GM12878 (cell line): Measurements from ENCODE around the gene OSBP. TPM values are rescaled to one million over a fixed set of nuclear protein-coding genes. Genes with fewer than 3 reads are reported as not detected.
"Not testable (repeated sequence)": the region's sequence is repeated elsewhere in the genome, so short reads cannot be mapped to it uniquely, and the experiment has no call there.

Source experiments
- ATAC-seq: fragments of 200-7000 bp; cut with Tn5 transposase; 3 replicates; pipeline ENCODE4 v1.9.1; 2020; ENCODE audit warnings: mild to moderate bottlenecking, moderate library complexity
- BruUV-seq: library from RNA; stranded (reverse); fragments of 400-500 nt; replicated peaks from 2 replicates; lab custom pipeline; 2021; lab: Mats Ljungman, UMichigan
- CTCF ChIA-PET: fragments of 300-600 bp; sonication (Branson Sonifier 250); formaldehyde crosslinking; extraction: SDS; loops from one replicate; lab custom pipeline; 2021; ENCODE audit warnings: inconsistent platforms; lab: Yijun Ruan, JAX
- POLR2A ChIA-PET: fragments of 350-600 bp; formaldehyde crosslinking; extraction: SDS; loops from one replicate; lab custom pipeline; 2021; ENCODE audit warnings: inconsistent platforms; lab: Charles Lee
- RAD21 ChIA-PET: fragments of 300-600 bp; sonication (Branson Sonifier 250); formaldehyde crosslinking; loops from one replicate; lab custom pipeline; 2023; ENCODE audit warnings: antibody characterized with exemption; ENCODE audit not compliant: unreplicated experiment; lab: Charles Lee
- SMC1A ChIA-PET: fragments of 300-600 bp; sonication (Branson Sonifier 250); formaldehyde crosslinking; loops from one replicate; lab custom pipeline; 2023; ENCODE audit not compliant: unreplicated experiment, uncharacterized antibody; lab: Charles Lee
- DNase-seq: peaks from one replicate; pipeline ENCODE4 v3.0.0-alpha.2; 2011; ENCODE audit warnings: low read depth, low spot score
- FAIRE-seq: peaks from 3 replicates; lab custom pipeline; 2011; peaks lifted over from hg19 to GRCh38; lab: Jason Lieb, UNC
- H2AFZ ChIP-seq: 2 replicates; pipeline ENCODE4 v1.6.0; 2011; ENCODE audit warnings: low read depth, low read length, control low read depth; ENCODE audit not compliant: control insufficient read depth
- H3K27ac ChIP-seq: 2 replicates; pipeline ENCODE4 v1.5.1; 2011; ENCODE audit warnings: control low read depth; ENCODE audit not compliant: control insufficient read depth, insufficient read depth
- H3K27me3 ChIP-seq, 2 experiments: replicated peaks in 1 of 2; 2 replicates each; pipeline versions ENCODE4 v1.6.0 to v1.6.1; 2011; ENCODE audit warnings: low read length in 1 of 2; ENCODE audit not compliant: control insufficient read depth in 2 of 2, insufficient read depth in 2 of 2
- H3K36me3 ChIP-seq, 2 experiments: 2 replicates each; pipeline ENCODE4 v1.5.1; 2011; ENCODE audit warnings: low read length in 1 of 2; ENCODE audit not compliant: control insufficient read depth in 2 of 2, insufficient read depth in 2 of 2
- H3K4me1 ChIP-seq: 2 replicates; pipeline ENCODE4 v1.6.1; 2011; ENCODE audit warnings: mild to moderate bottlenecking, low read length, moderate library complexity, mixed read lengths; ENCODE audit not compliant: control insufficient read depth, insufficient read depth
- H3K4me2 ChIP-seq: 2 replicates; pipeline ENCODE4 v1.6.0; 2011; ENCODE audit warnings: control low read depth; ENCODE audit not compliant: control insufficient read depth, insufficient read depth
- H3K4me3 ChIP-seq: fragments of 200-600 bp; sonication (generic); 2 replicates; pipeline ENCODE4 v1.5.1; 2016
- H3K79me2 ChIP-seq: 2 replicates; pipeline ENCODE4 v1.6.0; 2011; ENCODE audit warnings: low read length; ENCODE audit not compliant: control insufficient read depth, insufficient read depth
- H3K9ac ChIP-seq: 2 replicates; pipeline ENCODE4 v1.8.0; 2011; ENCODE audit warnings: low read length, control low read depth, mixed read lengths; ENCODE audit not compliant: control insufficient read depth, insufficient read depth
- H3K9me3 ChIP-seq: replicated peaks from 3 replicates; pipeline ENCODE4 v1.5.1; 2011; ENCODE audit warnings: mild to moderate bottlenecking, low read length; ENCODE audit not compliant: control insufficient read depth, insufficient read depth
- H4K20me1 ChIP-seq: 2 replicates; pipeline ENCODE4 v1.6.0; 2011; ENCODE audit not compliant: control insufficient read depth, insufficient read depth
- BACH1 ChIP-seq: fragments of 450-650 bp; IDR thresholded peaks from 2 replicates; pipeline ENCODE4 v1.6.1; 2017; ENCODE audit warnings: mild to moderate bottlenecking, borderline replicate concordance
- BRCA1 ChIP-seq: IDR thresholded peaks from 2 replicates; pipeline ENCODE4 v1.6.1; 2011; ENCODE audit warnings: low read depth, low read length, improper control_type of control experiment
- CREM ChIP-seq: IDR thresholded peaks from 2 replicates; pipeline ENCODE4 v1.6.1; 2014; ENCODE audit warnings: antibody characterized with exemption, low read depth
- HDAC2 ChIP-seq: fragments of 200-600 bp; sonication (generic); IDR thresholded peaks from 2 replicates; pipeline ENCODE4 v1.6.1; 2017
- IRF4 ChIP-seq: IDR thresholded peaks from 2 replicates; pipeline ENCODE4 v1.6.1; 2011; ENCODE audit warnings: low read depth, low read length
- MAX ChIP-seq: IDR thresholded peaks from 2 replicates; pipeline ENCODE4 v1.6.1; 2012; ENCODE audit warnings: low read depth, low read length, improper control_type of control experiment
- MTA2 ChIP-seq: fragments of 450-650 bp; IDR thresholded peaks from 2 replicates; pipeline ENCODE4 v1.6.1; 2016; ENCODE audit warnings: low read depth, mild to moderate bottlenecking, moderate library complexity
- MTA3 ChIP-seq: IDR thresholded peaks from 2 replicates; pipeline ENCODE4 v1.6.1; 2012; ENCODE audit warnings: low read length, inconsistent platforms, borderline replicate concordance
- NFIC ChIP-seq: IDR thresholded peaks from 2 replicates; pipeline ENCODE4 v1.6.1; 2012; ENCODE audit warnings: low read depth, mild to moderate bottlenecking, inconsistent platforms, low read length, moderate library complexity
- PBX3 ChIP-seq: IDR thresholded peaks from 2 replicates; pipeline ENCODE4 v1.6.1; 2011; ENCODE audit warnings: mild to moderate bottlenecking, low read depth, low read length, moderate library complexity; ENCODE audit not compliant: insufficient replicate concordance
- RB1 ChIP-seq: fragments of 450-650 bp; formaldehyde crosslinking; IDR thresholded peaks from 2 replicates; pipeline ENCODE4 v1.6.1; 2017; ENCODE audit warnings: mild to moderate bottlenecking, borderline replicate concordance
- SIN3A ChIP-seq: IDR thresholded peaks from 2 replicates; pipeline ENCODE4 v1.6.1; 2012; ENCODE audit warnings: low read depth, low read length, improper control_type of control experiment
- STAT3 ChIP-seq: IDR thresholded peaks from 2 replicates; pipeline ENCODE4 v1.6.1; 2011; ENCODE audit warnings: low read depth, low read length, improper control_type of control experiment
- TARDBP ChIP-seq: IDR thresholded peaks from 2 replicates; pipeline ENCODE4 v1.6.1; 2016; ENCODE audit warnings: borderline replicate concordance
- TCF12 ChIP-seq: IDR thresholded peaks from 2 replicates; pipeline ENCODE4 v1.6.1; 2011; ENCODE audit warnings: low read depth, mild to moderate bottlenecking, low read length
- ZNF274 ChIP-seq: IDR thresholded peaks from one replicate; pipeline ENCODE4 v1.8.0; 2011; ENCODE audit not compliant: insufficient read length, insufficient read depth
- WGBS: methylation state at CpG from one replicate; pipeline ENCODE4 v1.1.6; 2016; ENCODE audit warnings: low lambda C conversion rate; ENCODE audit not compliant: insufficient replicate concordance, insufficient coverage; ENCODE audit errors: missing lambda C conversion rate; 5-methylcytosine and 5-hydroxymethylcytosine counted together
- in situ Hi-C: fragments of 300-500 bp; cut with MboI; formaldehyde crosslinking; loops from 9 replicates; pipeline ENCODE4 v1.14.3; 2018; ENCODE audit warnings: mixed read lengths
- intact Hi-C: fragments of 100-400 bp; cut with micrococcal nuclease; formaldehyde crosslinking; loops from one replicate; pipeline ENCODE4 v1.14.2; 2022; ENCODE audit not compliant: unreplicated experiment
- polyA plus RNA-seq, 11 experiments: library from polyadenylated mRNA; depleted of rRNA in 4 of 11; unstranded in 6 of 11; stranded (reverse) in 5 of 11; fragments of >200 nt; fragmentation: Nextera tagmentation in 4 of 11; fragmentation: Illumina TruSeq in 1 of 11; extraction: Ambion mirVana in 4 of 11; extraction: Trizol in 1 of 11; gene quantifications; 1 replicate in 1 of 11; 2 replicates in 10 of 11; pipeline versions ENCODE4 v1.2.1 to v1.2.3, GENCODE V29; 2011 to 2016; ENCODE audit warnings: inconsistent platforms in 2 of 11, missing spikeins in 2 of 11, low read depth in 1 of 11
- total RNA-seq, 4 experiments: library from RNA; depleted of rRNA in 3 of 4; stranded (reverse); fragments of >200 nt in 3 of 4; fragmentation: Illumina TruSeq in 1 of 4; extraction: Trizol in 1 of 4; gene quantifications; 2 replicates each; pipeline versions ENCODE4 v1.2.1 to v1.2.3, GENCODE V29; 2013 to 2021
- TF ChIP-seq, protein P1 (sequence below): IDR thresholded peaks from 2 replicates; pipeline ENCODE4 v1.6.1; 2011; ENCODE audit warnings: low read depth, low read length, improper control_type of control experiment, borderline replicate concordance
- TF ChIP-seq, protein P2 (sequence below): IDR thresholded peaks from 2 replicates; pipeline ENCODE4 v1.6.1; 2011; ENCODE audit warnings: borderline replicate concordance, low read depth, mild to moderate bottlenecking, moderate library complexity, mixed read lengths, low read length; ENCODE audit not compliant: insufficient read depth; ENCODE audit errors: extremely low read length

The OSBP gene
- total and polyA plus RNA-seq, 10 of the 15 experiments (the other 5 are each of a cell fraction or from before 2014, with no cell fraction given) = 5.9 to 41.2 (median 21.7) TPM

GRCh38 chr11:59544869-59545178 is 70.8 kb downstream of the OSBP start:
- Histone ChIP-seq H3K9ac (no peak overlapping the region), H3K79me2 (no peaks in the 10 kb centered on the region), H3K4me3 (no peak overlapping the region), H3K27ac (no peak overlapping the region), H3K36me3 (no peaks in the 10 kb centered on the region), H3K27me3 (peaks cover 0 to 1% of the 10 kb centered on the region in 2 experiments; a peak in 1 of 4 replicates), H3K4me1 (no peaks in the 10 kb centered on the region), H4K20me1 (no peaks in the 10 kb centered on the region), H3K9me3 (no peaks in the 10 kb centered on the region), H3K4me2 (no peak overlapping the region), H2AFZ (no peak overlapping the region)
- ChIA-PET RAD21 (no interaction called here), SMC1A (no interaction called here), POLR2A (no interaction called here), CTCF (no interaction called here)
- TF ChIP-seq MTA3 (no peak), CREM (no peak), RB1 (no peak), STAT3 (no peak), TARDBP (no peak), SIN3A (no peak), TCF12 (no peak), MAX (no peak), NFIC (no peak), IRF4 (no peak), MTA2 (no peak), PBX3 (no peak), HDAC2 (no peak), BACH1 (no peak), BRCA1 (no peak), ZNF274 (no peak)
- TF ChIP-seq, protein P1, sequence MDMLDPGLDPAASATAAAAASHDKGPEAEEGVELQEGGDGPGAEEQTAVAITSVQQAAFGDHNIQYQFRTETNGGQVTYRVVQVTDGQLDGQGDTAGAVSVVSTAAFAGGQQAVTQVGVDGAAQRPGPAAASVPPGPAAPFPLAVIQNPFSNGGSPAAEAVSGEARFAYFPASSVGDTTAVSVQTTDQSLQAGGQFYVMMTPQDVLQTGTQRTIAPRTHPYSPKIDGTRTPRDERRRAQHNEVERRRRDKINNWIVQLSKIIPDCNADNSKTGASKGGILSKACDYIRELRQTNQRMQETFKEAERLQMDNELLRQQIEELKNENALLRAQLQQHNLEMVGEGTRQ = no peak
- TF ChIP-seq, protein P2, sequence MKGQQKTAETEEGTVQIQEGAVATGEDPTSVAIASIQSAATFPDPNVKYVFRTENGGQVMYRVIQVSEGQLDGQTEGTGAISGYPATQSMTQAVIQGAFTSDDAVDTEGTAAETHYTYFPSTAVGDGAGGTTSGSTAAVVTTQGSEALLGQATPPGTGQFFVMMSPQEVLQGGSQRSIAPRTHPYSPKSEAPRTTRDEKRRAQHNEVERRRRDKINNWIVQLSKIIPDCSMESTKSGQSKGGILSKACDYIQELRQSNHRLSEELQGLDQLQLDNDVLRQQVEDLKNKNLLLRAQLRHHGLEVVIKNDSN = no peak
- DNase-seq = no peak
- in situ Hi-C loops = no loop called here
- no peak for ATAC-seq
- BruUV-seq = no TSS peak
- intact Hi-C loops = no loop called here
- WGBS = 32% methylated on average over 3 of the region's 3 CpGs
- FAIRE-seq = no peak

- in situ Hi-C loops, H4K20me1 ChIP-seq, ATAC-seq, BruUV-seq, H3K79me2 ChIP-seq, SMC1A ChIA-PET, RAD21 ChIA-PET, H3K27me3 ChIP-seq, CTCF ChIA-PET, H3K9me3 ChIP-seq, H3K27ac ChIP-seq, POLR2A ChIA-PET, FAIRE-seq, DNase-seq, H3K36me3 ChIP-seq, H3K4me1 ChIP-seq, H3K9ac ChIP-seq, H2AFZ ChIP-seq, intact Hi-C loops, H3K4me2 ChIP-seq, H3K4me3 ChIP-seq: not testable (repeated sequence)
- WGBS = 50% methylated on average over 2 of the region's 3 CpGs
Measured at GRCh38 chr11:59543713-59544112, 71.9 kb downstream of the OSBP start.
